ENCODE measurements around the gene MINDY4. TPM values are rescaled to one million over a fixed set of nuclear protein-coding genes. Genes with fewer than 3 reads are reported as not detected.

The MINDY4 gene
- total and polyA plus RNA-seq, 2 of the 4 experiments (the other 2 are of a cell fraction), result 1.8 to 3.6 TPM

GRCh38 chr7:30925913-30926312, 154.7 kb downstream of the MINDY4 start:
- BruUV-seq (replicated peaks), result no TSS peak
- TF ChIP-seq FOS (IDR thresholded peaks at IDR 0.05; ENCODE audit: low read depth, low read length) (no peak), MXI1 (IDR thresholded peaks at IDR 0.05; ENCODE audit: borderline replicate concordance, low read depth, low read length) (no peak), RCOR1 (IDR thresholded peaks at IDR 0.05; ENCODE audit: insufficient replicate concordance, low read length) (no peak), MAZ (IDR thresholded peaks at IDR 0.05; ENCODE audit: borderline replicate concordance, low read depth, low read length) (no peak), BHLHE40 (IDR thresholded peaks at IDR 0.05; ENCODE audit: low read depth, low read length) (no peak), MAFK (IDR thresholded peaks at IDR 0.05; ENCODE audit: low read depth, low read length) (no peak), CEBPB (IDR thresholded peaks at IDR 0.05; ENCODE audit: low read depth, low read length) (no peak), CTCF (conservative IDR thresholded peaks at IDR 0.05; ENCODE audit: low read depth, low read length) (no peak)
- Histone ChIP-seq H3K79me1 (ENCODE audit: low read depth in 1 of 2, low read length in 2 of 2) (no peaks in the 10 kb centered on the region), H2BK120ac (ENCODE audit: low read depth, low read length) (no peak overlapping the region), H2BK15ac (ENCODE audit: low read depth, low read length) (no peak overlapping the region), H2BK20ac (ENCODE audit: low read depth, low read length) (no peak overlapping the region), H3K27me3 (ENCODE audit: control insufficient read depth, insufficient read depth, low read length) (peaks cover 6% of the 10 kb centered on the region; the same call in 1 of the 2 replicates), H3K9me1 (ENCODE audit: insufficient read depth, low read length) (peaks cover 7% of the 10 kb centered on the region; the same call in 1 of the 2 replicates), H3K56ac (ENCODE audit: extremely low read depth, insufficient read depth, low read length) (no peak overlapping the region), H4K5ac (ENCODE audit: low read depth, low read length) (no peak overlapping the region), H3K4me3 (ENCODE audit: insufficient read depth, low read depth, low read length) (no peak overlapping the region), H2AFZ (replicated peaks; ENCODE audit: low read length, poor library complexity) (no peak overlapping the region), H3K4me2 (ENCODE audit: low read depth, low read length) (no peak overlapping the region), H2AK9ac (replicated peaks; ENCODE audit: low read depth, low read length, poor library complexity) (no peak overlapping the region), H3K23ac (ENCODE audit: low read depth, low read length) (no peak overlapping the region), H3K27ac (ENCODE audit: insufficient read depth, low read length) (no peak overlapping the region), H3K14ac (replicated peaks; ENCODE audit: low read depth, low read length) (no peak overlapping the region), H3K4ac (ENCODE audit: low read depth, low read length) (no peak overlapping the region), H2AK5ac (ENCODE audit: low read depth, low read length) (no peak overlapping the region), H2BK5ac (ENCODE audit: low read depth, low read length, poor library complexity, severe bottlenecking) (no peak overlapping the region), H4K91ac (ENCODE audit: insufficient read depth, low read depth, low read length) (no peak overlapping the region), H3K9ac (ENCODE audit: low read depth, low read length) (no peak overlapping the region), H3K18ac (ENCODE audit: low read depth, low read length) (no peak overlapping the region), H4K20me1 (ENCODE audit: insufficient read depth, low read length) (no peaks in the 10 kb centered on the region), H3K36me3 (ENCODE audit: control insufficient read depth, insufficient read depth, low read length) (no peaks in the 10 kb centered on the region), H4K8ac (ENCODE audit: low read depth in 2 of 2, low read length in 2 of 2) (no peak overlapping the region), H3K4me1 (ENCODE audit: control insufficient read depth, insufficient read depth, low read length) (peaks cover 9% of the 10 kb centered on the region), H3K9me3 (ENCODE audit: control insufficient read depth, insufficient read depth, low read length) (peaks cover 6% of the 10 kb centered on the region)
- CTCF ChIA-PET, result no interaction called here
- POLR2A ChIA-PET (ENCODE audit: unreplicated experiment), result no interaction called here
- no peak for DNase-seq
- WGBS, 2 experiments (ENCODE audit: extremely low coverage in 2 of 2, insufficient read length in 1 of 2), result 100% methylated on average over 1 of the region's 5 CpGs; no CpG with 5 or more reads in 1 of the 2 experiments
- intact Hi-C loops (cut with micrococcal nuclease), result no loop called here
- ATAC-seq (ENCODE audit: low read depth), result no peak
- in situ Hi-C loops (cut with MboI; ENCODE audit: low sequenced_read_pairs), result no loop called here
- dilution Hi-C loops (cut with HindIII; ENCODE audit: low sequenced_read_pairs, unreplicated experiment), result no loop called here

All from IMR-90 (cell line).